NCI-H1417 treated with DMSO at 0.1 percent for 48 hours (cell line): ENCODE results near the gene MRAS.
"Not testable (repeated sequence)": the region's sequence is repeated elsewhere in the genome, so short reads cannot be mapped to it uniquely, and the experiment has no call there.

Experiments used
- DNase-seq: peaks from one replicate; lab custom pipeline; 2025; lab: John Stamatoyannopoulos, UW

Gene MRAS

DNA sequence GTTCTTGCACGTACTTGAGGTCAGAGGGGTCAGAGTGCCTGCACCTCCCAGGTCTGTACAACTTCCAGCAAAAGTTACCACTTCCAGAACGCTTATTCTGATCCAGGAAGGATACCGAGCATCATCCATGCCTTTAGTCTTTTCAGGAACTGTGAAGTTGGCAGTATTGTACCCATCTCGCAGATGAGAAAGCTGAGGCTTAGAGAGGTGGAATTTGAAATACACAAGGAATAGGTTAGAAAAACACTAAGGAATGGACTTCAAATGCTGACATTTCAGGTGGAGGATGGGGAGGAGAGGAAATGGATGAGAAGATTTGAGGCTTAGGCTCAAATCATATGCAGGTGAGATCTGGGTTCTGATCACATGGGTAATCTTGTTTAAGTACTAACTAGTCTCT lies 97.3 kb downstream of the MRAS start:
- DNase-seq, result no peak

DNA sequence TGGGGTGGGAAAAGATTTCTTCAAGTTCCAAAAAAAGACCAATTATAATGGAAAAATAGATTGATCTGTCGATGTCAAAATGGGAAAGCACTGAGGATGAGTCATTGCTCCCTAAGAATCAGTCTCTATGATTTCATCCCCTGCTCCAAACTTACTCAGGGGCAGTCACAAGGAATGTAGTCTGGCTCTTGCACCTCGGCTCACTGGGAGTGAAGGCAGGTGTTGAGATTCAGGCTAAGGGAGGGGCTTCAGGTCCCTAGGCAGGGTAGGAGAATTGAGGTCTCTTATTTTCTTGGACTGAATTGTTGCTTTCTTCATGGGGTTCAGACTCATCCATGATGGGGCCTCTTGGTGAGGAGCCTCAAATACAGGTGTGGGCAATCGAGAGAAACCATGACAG lies 100.3 kb downstream of the MRAS start:
- DNase-seq, result no peak

DNA sequence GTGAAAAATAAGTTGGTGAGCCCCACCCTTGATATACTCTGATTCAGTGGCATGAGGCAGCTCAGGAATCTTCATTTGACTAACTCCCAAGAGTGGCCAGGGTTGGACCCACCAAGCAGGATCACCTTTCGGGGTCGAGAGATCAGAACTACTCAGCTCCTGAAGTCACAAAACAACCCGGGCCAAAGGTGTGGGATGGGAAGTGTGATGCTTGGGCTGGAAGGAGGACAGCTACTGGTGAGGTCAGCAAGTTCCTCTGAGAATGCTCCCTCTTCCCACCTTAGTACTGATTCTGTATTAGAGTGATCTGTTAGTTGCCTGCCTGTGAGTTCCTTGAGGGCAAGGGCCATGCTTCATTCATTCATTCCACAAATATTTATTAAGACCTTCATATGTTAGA lies 101.1 kb downstream of the MRAS start:
- DNase-seq, result no peak

DNA sequence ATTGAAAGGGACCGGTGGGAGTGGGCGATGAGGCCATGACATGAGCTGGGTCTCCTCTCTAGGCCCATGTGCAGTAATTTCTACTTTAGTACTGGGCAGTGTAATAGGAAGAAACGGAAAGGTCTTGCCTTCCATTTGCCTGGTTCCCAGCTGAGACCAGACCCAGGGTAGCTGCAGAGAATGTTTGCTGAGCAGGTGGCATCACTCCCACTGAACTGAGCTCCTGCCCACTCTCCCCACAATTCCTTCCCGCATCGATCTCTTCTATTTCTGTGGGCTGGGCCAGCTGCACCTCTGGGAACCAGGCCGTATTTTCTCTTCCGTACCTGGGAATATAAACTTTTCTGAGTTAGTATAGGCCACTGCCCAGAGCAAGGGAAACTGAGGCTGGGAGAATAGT lies 101.8 kb downstream of the MRAS start:
- DNase-seq, result no peak

DNA sequence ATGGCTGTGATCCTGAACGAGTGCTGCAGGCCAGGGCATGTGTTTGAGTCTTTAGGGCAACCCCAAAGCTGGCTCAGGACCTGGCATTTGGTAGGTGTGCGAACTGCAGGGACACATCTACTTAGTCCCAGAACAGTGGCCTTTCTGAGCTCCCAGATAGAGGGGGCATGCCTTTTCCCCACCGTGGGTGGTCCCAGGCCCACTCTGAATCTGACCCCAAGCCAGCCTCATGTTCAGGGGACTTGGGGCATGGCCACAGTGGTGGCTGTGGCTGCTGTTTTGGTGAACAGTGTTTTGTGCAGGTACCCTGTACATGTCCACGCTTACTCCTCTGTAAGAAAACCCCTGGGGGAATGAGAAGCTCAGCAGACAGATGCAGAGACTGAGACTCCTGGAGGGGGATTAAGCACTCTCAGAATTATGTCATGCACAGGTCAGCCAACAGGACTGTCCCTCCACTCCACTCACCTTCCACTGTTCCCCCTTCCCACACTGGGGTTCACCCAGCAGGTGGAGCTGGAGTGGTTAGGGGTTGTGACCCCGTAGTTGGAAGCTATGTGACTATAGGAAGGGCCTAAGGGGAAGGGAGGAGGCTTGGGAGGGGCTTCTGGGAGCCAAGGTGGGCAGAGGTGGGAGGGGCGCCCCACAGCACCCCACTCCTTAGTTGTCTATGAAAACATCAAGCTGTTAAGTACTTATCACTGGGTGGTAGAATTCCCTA lies 102.5 kb downstream of the MRAS start:
- DNase-seq, result no peak

DNA sequence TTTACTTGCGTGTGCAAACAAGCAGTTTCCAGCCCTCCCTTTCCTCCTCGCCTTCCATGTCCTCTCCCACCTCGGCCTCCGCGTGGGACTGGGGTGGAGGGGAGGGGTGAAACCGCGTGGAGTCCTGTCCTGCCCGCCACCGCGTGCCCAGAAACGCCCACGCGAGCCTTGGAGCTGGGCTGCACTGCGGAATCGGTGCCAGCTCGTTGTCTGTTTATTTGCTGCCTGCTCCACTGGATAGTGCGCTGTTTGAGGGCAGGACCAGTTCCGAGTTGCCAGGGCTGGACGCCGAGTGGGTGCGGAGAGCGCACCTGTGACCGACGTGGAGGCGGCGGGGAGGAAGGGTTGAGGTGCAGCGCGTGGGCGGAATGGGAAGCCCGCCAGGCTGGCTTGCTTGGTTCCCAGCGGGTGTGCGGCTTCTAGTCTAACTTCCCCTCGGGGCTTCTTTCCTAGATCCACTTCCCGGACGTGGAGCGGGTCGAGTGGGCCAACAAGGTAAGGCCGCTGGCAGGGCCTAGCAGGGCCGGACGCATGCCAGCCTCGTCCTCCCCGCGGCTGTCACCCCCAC lies 103.3 kb downstream of the MRAS start:
- no peak for DNase-seq

DNA sequence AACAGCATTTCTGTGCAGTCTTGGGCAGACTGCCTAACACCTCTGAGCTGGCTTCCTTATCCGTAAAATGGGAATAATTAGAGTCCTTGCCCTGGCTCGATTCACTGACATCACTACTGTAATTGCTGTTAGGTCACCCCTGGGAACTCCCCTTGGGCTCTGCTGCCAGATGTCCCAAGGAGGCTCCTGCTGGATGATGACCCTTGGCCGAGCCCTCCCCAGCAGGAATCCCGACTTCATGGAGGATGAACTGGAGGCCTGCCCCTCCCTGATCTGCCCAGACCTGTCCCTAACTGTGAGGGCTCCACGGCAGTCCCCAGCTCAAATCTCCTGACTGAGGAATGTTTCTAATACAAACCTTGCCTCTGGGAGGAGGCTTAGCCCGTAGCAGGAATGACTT lies 104.1 kb downstream of the MRAS start:
- DNase-seq, result no peak

DNA sequence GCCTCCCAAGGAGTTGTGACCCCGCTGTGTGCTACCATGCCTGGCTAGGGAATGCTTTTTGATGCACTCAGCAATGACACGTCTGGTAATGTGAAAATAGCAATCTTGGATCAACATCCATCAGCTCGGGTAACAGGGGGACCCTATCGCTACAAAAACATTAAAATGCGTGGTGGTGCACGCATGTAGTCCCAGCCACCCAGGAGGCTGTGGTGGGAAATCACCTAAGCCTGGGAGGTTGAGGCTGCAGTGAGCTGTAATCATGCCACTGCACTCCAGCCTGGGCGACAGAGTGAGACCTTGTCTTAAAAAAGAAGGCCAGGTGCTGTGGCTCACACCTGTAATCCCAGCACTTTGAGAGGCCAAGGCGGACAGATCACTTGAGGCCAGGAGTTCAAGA lies 105.6 kb downstream of the MRAS start:
- not testable (repeated sequence) for DNase-seq
